GM21786 (cell line): Measurements from ENCODE around the gene WNT3A.
"Not testable (repeated sequence)": the region's sequence is repeated elsewhere in the genome, so short reads cannot be mapped to it uniquely, and the experiment has no call there.

Experiments used
- ATAC-seq: cut with Tn5 transposase; IDR thresholded peaks from one replicate; pipeline ENCODE4 v1.9.1; 2021; ENCODE audit not compliant: unreplicated experiment

The WNT3A gene, protein sequence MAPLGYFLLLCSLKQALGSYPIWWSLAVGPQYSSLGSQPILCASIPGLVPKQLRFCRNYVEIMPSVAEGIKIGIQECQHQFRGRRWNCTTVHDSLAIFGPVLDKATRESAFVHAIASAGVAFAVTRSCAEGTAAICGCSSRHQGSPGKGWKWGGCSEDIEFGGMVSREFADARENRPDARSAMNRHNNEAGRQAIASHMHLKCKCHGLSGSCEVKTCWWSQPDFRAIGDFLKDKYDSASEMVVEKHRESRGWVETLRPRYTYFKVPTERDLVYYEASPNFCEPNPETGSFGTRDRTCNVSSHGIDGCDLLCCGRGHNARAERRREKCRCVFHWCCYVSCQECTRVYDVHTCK

DNA sequence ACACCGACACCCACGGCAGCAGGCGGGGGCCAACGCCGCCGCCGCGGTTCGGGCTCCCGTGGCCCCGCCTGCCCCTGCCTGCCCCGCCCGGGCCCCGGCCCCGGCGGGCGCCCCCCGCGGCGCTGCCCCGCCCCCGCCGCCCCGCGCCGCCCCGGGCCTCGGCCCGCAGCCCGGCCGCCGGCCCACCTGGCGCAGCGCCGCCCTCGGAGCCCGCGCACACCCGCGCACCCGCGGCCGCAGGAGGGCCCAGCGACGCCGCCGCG is at the start of gene WNT3A:
Gene WNT3A, plus strand, starts transcription at position 213 of the 263 bp plus-strand sequence. CDS start 131 bp downstream, outside the sequence.
- ATAC-seq, result no peak

DNA sequence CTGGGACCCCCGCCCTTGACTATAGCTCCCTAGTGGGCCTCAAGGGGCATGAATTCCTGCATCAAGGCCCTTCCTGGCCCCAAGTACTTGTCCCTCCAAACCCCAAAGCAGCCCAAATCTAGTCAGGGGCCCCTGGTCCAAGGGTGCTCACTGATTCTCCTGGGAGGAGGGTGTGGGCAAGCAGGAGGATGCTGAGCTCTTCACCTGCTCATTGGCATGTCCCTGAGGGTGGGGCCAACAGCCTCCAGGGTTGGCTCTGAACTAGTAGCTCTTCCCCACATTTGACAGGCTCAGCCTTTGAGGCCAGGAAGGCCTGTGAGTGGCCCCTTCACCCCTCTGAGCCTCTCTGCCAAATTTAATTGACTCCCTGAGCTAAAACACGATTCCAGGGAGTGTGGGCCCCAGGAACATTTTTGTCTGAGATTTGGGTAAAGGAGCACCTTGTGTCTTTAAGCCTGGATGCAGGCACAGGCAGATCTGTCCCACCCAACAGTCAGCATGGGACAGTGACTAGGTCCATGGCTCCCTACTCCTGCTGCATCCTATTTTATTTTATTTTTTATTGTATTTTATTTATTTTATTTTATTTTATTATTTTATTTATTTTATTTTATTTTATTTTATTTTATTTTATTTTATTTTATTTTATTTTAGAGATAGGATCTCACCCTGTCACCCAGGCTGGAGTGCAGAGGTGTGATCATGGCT is 48.0 kb upstream of the WNT3A start:
- ATAC-seq, result no peak

DNA sequence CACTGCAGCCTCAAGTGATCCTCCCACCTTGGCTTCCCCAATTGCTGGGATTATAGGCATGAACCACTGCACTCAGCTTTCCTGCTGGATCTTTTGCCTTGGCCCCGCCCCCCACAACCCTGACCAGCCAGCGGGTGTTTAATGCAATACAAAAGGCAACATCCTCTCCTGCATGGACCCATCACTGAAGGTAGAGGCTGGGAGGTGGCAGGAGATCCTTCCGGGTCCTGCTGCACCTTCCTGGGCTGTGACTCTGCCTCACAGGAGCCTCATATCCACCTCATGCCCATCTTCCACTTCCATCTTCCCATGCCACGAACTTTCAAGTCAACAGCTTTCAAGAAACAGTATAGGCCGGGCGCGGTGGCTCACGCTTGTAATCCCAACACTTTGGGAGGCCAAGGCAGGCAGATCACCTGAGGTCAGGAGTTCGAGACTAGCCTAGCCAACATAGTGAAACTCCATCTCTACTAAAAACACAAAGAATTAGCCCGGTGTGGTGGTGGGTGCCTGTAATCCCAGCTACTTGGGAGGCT is 47.4 kb upstream of the WNT3A start:
- ATAC-seq, result no peak

DNA sequence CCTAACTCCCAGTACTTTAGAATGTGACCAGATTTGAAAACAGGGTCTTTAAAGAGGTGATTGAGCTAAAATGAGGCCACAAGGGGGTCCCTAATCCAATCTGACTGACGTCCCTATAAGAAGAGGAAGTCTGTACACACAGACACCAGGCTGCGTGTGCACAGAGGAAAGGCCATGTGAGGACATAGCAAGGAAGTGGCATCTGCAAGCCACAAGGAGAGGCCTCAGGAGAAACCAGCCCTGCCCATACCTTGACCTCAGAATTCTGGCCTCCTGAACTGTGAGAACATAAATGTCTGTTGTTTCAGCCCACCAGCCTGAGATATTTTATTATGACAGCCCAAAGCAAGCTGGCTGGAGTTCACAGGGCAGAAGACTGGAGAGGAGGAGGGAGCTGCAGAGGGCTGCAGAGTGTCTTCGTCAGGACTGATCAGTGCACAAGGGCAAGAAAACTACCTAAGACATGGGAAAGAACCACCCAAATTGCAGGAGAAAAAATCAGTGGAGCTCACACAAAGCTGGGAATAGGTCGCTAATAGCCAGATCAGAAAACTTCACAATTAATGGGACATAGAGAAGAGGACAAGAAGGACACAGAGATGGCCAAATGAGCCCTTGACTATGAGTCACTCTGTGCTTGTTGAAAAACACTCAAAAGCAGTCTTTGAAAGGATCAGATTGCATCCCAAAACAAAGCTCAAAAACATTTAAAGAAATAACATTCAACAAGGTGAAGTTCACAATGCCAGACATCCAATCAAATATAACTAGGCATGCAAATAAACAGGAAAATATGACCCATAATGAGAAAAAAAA is 44.9 kb upstream of the WNT3A start:
- no peak for ATAC-seq

DNA sequence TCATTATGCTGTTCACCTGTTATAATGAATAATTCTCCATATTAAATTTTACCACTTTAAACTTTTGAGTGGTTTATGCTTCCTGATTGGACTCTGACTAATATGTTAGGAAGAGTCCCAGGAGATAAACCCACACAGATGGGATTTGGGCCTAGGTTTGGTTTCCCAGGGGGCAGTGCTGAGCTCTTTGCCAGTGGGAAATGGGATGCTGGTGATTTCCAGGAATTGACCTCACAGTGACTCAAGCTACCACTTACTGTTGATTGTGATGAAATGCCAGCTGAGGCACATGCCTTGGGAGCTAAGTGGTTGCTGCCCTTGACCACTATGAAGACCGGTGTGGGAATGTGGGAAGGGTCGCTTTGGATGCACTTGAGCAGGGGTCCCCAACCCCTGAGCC is 40.1 kb upstream of the WNT3A start:
- not testable (repeated sequence) for ATAC-seq

DNA sequence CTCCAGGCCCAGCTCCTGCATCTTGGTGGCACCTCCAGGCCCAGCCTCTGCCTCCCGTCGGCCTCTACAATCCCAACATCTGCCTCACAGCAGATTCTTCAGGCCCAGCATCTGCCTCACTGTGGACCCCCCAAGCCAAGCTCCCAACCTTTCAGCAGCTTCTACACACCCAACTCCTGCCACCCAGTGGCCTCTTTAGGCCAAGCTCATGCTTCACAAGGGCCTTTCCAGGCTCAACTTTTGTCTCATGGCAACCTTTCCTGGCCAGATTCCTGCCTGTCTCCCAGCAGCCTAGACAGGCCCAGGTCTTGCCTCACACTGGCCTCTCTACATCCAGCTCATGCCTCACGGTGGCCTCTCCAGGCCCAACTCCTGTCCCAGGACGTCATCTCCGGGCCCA is 39.0 kb upstream of the WNT3A start:
- ATAC-seq, result not testable (repeated sequence)

DNA sequence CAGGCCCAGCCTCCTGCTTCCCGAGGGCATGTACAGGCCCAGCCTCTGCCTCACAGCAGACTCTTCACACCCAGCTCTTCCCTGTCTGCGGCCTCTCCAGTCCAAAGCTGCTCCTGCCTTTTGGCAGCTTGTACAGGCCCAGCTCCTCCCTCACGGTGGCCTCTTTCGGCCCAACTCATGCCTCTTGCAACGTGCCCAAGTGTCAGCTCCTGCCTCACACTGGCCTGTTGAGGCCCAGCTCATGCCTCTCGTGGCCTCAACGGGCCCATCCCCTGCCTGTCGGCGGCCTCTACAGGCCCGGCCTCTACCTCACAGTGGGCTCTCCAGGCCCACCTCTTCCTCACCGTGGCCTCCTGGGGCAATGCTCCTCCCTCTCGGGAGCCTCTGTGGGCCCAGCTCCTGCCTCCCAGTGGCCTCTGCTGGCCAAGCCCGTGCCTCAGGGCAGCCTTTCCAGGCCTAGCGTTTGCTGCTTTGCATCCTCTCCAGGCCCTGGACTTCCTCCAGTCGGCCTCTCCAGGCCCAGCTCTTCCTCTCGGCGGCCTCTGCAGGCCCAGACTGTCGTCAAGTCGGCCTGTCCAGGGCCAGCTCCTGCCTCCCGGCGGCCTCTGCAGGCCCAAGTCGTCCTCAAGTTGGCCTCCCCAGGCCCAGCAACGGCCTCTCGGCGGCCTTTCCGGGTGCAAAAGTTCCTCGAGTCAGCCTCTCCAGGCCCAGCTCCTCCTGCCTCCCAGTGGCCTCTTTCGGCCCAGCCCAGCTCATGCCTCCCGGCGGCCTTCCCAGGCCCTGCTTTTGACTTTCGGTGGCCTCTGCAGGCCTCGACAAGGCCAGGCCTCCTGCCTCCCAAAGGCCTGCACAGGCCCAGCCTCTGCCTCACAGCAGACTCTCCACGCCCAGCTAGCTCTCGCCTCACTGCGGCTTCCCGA is 36.5 kb upstream of the WNT3A start:
- not testable (repeated sequence) for ATAC-seq

DNA sequence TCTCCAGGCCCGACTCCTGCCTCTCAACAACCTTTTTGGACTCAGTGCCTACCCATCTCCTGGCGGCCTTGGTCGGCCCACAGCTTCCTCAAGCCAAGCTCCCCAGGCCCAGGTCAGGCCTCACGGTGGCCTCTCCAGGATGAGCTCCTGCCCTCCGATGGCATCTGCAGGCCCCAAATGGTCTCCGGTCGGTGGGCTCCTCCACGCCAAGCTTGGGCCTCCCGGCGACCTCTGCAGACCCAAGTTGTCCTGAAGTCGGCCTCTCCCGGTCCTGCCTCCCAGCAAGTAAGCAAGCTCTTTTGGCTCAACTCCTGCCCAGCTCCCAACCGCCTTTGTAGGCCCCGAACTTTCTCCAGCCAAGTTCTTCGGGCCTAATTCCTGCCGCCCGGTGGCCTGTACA is 35.6 kb upstream of the WNT3A start:
- ATAC-seq, result not testable (repeated sequence)

DNA sequence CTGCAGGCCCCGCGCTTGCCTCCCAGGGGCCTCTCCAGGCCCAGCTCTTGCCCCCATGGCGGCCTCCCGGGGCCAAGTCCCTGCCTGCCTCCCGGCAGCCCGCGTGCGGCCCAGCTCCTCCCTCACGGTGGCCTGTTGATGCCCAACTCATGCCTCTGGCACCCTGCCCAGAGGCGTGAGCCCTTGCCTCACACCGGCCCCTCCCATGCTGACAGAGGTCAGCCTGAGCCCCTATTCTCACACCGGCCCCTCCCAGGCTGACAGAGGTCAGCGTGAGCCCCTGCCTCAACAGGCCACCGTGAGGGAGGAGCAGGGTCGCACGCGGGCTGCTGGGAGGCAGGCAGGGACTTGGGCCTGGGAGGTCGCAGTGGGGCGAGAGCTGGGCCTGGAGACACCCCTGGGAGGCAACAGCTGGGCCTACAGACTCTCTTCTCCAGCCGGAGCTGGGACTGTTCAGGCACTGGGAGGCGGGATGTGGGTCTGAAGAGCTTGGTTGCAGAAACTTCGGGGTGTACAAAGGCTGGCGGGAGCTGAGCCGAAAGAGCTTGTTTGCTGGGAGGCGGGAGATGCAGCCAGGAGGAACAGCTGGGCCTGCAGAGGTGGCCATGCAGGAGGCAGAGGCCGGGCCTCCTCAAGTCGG is 35.0 kb upstream of the WNT3A start:
- ATAC-seq, result not testable (repeated sequence)

DNA sequence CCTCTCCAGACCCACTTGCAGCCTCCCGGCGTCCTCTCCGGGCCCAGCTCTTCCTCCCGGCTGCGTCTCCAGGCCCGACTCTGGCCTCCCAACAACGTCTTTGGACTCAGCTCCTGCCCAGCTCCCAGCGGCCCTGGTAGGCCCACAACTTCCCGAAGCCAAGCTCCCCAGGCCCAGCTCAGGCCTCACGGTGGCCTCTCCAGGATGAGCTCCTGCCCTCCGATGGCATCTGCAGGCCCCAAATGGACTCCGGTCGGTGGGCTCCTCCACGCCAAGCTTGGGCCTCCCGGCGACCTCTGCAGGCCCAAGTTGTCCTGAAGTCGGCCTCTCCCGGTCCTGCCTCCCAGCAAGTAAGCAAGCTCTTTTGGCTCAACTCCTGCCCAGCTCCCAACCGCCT is 34.5 kb upstream of the WNT3A start:
- ATAC-seq, result not testable (repeated sequence)

DNA sequence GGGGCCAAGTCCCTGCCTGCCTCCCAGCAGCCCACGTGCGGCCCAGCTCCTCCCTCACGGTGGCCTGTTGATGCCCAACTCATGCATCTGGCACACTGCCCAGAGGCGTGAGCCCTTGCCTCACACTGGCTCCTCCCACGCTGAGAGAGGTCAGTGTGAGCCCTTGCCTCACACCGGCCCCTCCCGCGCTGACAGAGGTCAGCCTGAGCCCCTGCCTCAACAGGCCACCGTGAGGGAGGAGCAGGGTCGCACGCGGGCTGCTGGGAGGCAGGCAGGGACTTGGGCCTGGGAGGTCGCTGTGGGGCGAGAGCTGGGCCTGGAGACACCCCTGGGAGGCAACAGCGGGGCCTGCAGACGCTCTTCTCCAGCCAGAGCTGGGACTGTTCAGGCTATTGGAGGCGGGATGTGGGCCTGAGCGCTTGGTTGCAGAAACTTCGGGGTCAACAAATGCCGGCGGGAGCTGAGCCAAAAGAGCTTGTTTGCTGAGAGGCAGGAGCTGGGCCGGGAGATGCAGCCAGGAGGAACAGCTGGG is 33.9 kb upstream of the WNT3A start:
- not testable (repeated sequence) for ATAC-seq

DNA sequence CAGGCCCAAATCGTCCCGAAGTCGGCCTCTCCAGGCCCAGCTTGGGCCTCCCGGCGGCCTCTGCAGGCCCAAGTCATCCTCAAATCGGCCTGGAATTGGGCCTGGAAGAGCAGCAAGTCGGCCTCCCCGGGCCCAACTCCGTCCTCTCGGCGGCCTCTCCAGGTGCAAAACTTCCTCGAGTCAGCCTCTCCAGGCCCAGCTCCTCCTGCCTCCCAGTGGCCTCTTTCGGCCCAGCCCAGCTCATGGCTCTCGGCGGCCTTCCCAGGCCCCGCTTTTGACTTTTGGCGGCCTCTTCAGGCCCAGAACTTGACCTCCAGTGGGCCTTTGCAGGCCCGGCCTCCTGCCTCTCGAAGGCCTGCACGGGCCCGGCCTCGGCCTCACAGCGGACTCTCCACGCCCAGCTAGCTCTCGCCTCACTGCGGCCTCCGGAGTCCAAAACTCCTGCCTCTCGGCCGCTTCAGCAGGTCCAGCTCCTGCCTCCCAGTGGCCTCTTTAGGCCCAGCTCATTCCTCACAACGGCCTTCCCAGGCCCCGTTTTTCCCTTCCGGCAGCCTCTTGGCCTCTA is 33.0 kb upstream of the WNT3A start:
- not testable (repeated sequence) for ATAC-seq

DNA sequence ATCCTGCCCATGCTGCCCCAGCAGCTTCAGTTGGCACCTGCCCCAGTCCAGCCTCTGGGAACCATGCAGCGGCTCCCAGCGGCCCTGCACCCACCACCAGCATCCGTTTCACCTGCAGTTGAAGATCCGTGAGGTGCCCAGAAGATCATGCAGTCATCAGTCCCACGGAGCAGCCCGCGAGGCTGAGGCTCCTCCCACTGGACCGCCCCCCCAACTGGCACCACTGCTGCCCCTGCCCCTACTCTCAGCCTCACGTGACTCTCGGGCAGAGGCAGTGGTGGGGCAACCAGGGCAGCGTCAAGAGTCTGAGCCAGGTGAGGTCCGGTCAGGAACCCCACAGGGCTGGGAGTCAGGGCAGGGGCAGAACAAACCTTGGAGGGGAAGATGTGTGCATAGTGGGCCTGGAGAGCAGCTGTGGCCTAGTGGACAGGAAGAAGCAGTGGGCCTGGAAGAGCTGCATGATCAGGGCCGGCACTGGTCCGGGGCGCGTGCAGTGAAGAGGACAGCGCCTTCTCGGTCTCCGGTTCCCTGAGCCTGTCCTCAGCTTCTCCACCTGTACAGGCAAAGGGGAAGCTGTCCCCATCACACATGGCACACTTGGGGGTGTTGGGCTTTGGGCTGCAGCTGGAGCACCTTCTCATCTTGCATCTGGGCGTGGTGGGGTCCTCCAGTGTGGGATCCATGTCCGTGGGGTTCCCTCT is 31.1 kb upstream of the WNT3A start:
- ATAC-seq, result not testable (repeated sequence)

DNA sequence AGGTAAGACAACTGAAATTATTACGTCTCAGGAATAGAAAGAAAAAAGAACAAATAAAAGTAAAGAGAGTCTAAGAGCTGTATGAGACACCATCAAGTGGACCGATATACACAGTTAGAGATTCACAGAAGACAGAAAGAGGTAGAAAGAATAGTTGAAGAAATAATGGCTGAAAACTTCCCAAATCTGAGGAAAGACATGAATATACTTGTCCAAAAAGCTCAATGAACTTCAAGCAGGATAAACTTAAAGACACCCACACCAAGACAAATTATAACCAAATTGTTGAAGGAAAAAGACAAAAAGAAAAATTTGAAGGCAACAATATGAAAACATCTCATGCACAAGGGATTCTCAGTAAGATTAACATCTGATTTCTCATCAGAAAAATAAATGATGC is 19.6 kb upstream of the WNT3A start:
- no peak for ATAC-seq

DNA sequence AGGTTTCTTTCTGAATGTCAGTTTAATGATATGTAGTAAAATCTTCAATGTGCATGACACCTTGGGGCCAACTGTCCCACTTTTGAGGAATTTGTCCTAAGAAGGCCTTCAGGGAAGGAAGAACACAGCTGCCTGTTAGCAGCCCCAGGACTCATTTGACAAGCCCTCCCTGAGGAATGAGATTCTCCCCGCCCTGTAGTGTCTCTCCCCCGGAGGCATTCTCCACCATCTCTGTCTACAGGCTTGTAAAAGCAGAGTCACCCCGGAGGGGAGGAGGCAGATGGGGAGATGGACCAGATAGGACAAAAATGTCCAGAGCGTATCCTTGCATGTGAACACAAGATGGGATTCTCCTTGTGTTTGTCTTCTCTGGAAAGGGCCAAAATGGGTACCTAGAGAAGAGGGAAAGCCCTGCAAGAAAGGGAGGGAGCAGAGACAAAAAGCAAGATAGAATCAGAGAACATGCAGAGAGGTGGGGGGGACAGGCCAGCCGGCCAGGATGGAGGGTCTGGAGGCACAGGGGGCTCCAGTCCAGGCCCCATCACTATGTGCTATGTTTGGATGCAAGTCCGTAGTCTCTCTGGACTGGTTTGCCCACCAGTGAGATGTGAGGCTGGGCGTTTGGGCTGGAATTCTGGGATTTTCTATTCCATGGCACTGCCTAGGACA is 12.0 kb upstream of the WNT3A start:
- ATAC-seq, result no peak

DNA sequence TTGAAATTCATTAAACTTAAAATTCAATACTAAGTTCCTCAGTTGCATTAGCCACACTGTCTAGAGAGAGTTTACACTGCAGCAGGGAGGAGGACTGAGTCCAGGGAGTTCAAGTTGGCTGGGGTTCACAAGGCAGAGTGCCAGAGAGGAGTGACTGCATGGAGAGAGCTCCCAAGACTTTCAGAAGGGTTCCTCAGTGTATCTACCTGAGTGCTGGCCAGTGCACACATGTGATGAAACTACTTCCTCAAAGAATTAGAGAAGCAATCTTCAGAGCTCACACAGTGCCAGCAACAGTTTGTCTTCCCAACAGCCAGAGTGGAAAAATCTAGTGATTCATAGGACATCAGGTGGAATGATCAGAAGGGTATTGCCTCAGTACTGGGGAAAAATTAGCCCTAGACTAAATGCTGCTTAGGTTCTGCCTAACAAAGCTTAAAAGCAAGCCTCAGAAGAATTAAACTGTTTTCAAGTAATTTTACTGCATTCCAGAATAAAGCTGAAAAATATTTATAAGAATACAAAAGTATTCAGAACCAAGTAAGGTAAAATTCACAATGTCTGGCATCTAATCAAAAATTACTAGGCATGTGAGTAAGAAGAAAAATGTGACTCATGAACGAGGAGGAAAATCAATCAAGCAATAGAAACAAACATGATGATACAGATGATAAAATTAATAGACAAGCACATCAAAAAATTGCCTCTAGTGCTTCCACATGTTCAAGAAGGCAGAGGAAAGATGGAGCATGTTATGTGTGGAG is 10.4 kb upstream of the WNT3A start:
- no peak for ATAC-seq

DNA sequence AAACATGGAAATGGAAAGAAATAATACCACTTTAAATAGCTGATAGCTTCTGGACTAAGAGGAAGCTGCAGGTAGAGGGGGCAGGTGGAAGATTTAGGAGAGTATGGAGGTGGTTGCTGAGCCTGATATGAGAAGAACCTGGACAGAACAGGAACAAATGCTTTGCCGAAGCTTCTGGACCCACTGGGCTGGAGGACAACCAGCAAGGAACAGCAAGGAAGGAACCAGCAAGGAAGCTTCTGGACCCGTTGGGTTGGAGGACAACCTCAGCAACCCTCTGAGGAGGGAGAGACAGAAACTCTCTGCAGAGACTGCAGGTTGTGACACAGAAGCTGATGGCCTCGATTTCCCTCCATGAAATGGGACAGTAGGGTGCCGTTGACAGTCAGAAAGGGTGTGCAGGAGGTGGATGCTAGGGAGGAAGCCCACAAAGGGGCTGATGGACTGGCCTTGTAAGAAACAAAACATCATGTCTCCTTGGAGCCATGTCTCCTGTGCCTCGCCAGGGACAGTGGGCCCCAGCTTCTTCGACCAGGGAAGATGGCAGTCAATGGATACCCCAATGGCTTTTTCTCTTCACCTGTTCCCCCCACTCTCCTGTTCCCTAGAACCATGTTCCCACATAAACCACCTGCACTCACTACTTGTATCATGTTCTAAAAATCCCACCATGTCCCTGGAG is 8.3 kb upstream of the WNT3A start:
- no peak for ATAC-seq
